AG09319 (cell line): ENCODE results near the gene SLC30A5.
"Not testable (repeated sequence)": the region's sequence is repeated elsewhere in the genome, so short reads cannot be mapped to it uniquely, and the experiment has no call there.

Experiments used
- DNase-seq: peaks from one replicate; pipeline ENCODE4 v3.0.0-alpha.2; 2010; ENCODE audit warnings: low read depth; ENCODE audit errors: extremely low read depth
- TF ChIP-seq, protein P1 (sequence below): IDR thresholded peaks from 2 replicates; pipeline ENCODE4 v1.5.1; 2011; ENCODE audit warnings: low read depth, mild to moderate bottlenecking, inconsistent platforms, low read length, moderate library complexity

The SLC30A5 gene

DNA sequence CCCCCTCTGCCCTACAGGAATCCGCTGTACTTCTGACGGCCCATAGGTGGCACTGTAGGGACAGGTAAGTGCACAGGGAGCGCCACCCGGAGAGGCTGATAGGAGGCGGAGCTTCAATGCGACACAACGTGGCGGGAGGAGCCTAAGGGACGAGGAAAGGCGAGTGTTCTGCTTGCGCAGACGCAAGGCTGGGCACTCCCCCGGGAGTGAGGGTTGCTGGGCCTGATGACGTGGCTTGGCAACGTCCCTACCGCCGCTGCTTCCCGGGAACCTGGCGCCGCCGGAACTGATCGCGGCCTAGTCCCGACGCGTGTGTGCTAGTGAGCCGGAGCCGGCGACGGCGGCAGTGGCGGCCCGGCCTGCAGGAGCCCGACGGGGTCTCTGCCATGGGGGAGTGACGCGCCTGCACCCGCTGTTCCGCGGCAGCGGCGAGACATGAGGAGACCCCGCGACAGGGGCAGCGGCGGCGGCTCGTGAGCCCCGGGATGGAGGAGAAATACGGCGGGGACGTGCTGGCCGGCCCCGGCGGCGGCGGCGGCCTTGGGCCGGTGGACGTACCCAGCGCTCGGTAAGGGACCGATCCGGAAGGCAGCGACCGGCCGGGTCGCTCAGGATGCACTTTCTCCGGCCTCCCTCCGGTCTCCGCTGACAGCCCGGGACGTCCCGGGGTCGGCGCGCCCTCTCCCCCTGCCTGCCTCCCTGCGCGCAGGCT, at the start of gene SLC30A5:
TSS of gene SLC30A5 (plus strand) at position 244 of the 712 bp plus-strand sequence. CDS start at position 486, 242 bp downstream.
- TF ChIP-seq, protein P1, sequence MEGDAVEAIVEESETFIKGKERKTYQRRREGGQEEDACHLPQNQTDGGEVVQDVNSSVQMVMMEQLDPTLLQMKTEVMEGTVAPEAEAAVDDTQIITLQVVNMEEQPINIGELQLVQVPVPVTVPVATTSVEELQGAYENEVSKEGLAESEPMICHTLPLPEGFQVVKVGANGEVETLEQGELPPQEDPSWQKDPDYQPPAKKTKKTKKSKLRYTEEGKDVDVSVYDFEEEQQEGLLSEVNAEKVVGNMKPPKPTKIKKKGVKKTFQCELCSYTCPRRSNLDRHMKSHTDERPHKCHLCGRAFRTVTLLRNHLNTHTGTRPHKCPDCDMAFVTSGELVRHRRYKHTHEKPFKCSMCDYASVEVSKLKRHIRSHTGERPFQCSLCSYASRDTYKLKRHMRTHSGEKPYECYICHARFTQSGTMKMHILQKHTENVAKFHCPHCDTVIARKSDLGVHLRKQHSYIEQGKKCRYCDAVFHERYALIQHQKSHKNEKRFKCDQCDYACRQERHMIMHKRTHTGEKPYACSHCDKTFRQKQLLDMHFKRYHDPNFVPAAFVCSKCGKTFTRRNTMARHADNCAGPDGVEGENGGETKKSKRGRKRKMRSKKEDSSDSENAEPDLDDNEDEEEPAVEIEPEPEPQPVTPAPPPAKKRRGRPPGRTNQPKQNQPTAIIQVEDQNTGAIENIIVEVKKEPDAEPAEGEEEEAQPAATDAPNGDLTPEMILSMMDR, result peak; percentile 94
- peak; percentile 100 for DNase-seq

DNA sequence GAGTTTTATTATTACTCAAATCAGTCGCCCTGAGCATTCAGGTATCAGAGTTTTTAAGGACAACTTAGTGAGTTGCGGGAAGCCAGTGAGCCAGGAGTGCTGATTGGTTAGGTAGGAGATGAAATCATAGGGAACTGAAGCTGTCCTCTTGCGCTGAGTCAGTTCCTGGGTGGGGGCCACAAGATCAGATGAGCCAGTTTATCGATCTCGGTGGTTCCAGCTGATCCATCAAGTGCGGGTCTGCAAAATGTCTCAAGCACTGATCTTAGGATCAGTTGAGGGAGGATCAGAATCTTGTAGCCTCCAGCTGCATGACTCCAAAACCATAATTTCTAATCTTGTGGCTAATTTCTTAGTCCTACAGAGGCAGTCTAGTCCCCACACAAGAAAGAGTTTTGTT, 48.6 kb upstream of the SLC30A5 start:
- DNase-seq, result not testable (repeated sequence)

DNA sequence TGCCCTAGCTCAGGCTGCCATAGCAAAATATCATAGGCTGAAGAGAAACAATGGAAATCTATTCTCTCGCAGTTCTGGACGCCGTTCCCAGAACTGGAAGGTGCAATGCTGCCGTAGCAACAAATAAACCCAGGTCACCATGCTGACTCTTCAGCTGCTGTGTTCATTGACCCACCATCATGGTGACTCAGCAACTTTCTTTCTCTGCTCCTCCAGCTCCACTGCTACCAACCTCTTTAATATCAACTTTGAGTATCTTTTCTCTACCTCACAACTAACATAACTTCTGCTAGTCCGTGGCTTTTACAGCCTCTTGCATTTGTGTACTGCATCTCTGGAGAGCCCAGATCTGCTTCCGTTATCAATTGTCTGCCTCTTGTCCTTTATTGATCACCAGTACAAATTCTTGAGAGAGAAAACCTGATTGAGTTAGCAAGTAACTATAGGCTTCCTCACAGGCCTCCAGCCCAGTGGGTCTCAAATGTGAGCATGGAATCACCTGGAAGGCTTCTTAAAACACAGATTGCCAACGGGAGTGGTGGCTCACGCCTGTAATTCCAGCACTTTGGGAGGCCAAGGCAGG, 47.3 kb upstream of the SLC30A5 start:
- DNase-seq, result no peak
- TF ChIP-seq, protein P1, result no peak

DNA sequence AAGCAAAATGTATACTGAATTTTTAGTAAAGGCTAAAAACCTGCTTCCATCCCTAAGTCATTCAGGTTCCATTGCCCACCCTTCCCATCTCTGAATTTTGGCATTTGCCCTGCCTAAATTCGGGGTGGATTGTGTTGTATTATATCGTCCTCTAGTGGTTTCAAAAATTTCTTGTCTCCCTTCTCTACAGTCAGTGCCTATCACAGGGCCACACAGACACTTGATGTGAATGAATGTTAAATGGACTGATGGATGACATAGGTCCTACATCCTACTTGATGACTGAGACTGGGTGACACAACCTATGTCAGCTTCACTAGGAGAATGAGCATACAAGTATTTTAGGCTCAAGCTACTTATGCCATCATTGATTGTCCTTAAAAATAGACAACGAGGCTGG, 45.6 kb upstream of the SLC30A5 start:
- no peak for DNase-seq
- TF ChIP-seq, protein P1, result peak; percentile 22

DNA sequence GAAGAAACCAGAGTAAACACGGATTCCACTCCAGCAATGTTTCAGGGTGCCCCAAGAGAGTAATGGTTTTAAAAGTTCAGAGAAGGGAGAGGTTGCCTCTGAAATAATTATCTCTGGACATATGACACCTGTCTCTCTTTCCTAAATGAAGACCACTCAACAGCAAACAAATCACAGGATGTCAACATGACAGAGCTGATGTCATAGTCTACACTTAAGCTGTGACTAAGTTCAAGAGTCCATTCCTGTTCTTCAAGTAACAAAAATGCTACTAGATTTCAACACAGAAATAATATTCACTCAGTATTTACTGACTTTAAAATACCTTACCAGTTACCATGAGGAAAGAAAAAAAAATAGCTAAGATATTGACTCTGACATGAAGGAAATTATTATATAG, 44.7 kb upstream of the SLC30A5 start:
- no peak for DNase-seq
- TF ChIP-seq, protein P1, result no peak

DNA sequence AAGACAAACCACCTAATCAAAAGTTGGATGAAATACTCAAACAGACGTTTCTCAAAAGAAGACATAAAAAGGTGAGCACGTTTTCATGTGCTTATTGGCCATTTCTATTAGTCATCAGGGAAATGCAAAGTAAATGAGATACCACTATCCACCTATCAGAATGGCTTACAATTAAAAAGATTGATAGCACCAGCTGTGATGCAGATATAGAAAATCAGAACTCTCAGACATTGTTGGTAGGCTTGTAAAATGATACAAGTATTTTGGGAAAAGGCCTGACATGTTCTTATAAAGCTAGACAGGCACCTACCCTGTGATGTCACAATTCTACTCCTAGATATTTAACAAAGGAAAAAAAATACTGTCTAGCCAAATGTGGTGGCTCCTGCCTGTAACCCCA, 44.0 kb upstream of the SLC30A5 start:
- TF ChIP-seq, protein P1, result no peak
- no peak for DNase-seq

DNA sequence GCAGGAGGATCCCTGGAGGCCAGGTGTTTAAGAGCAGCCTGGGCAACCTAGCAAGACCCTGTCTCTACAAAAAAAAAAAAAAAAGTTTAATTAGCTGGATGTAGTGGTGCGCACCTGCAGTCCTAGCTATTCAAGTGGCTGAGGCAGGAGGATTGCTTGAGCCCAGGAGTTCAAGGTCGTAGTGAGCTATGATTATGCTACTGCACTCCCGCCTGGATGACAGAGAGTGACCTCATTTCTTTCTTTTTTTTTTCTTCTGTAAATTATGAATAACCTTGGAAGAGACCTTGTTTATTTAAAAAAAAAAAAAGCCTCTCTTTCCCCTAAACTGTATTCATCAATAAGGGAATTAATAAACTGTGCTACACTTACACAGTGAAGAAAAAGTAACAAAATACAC, 43.6 kb upstream of the SLC30A5 start:
- DNase-seq, result no peak

More for the DNA sequence above, 43.6 kb upstream of the SLC30A5 start:
- TF ChIP-seq, protein P1, result no peak
